ENCODE measurements around the gene TENM4. TPM values are rescaled to one million over a fixed set of nuclear protein-coding genes. Genes with fewer than 3 reads are reported as not detected.

Gene TENM4
- total RNA-seq, 2 donors from 2014 or later: 68.2 to 130 TPM

- H3K36me3 Mint-ChIP-seq (ENCODE audit: low read depth): peaks cover 36% of the 10 kb centered on the region
- Histone ChIP-seq H3K9ac (ENCODE audit: extremely low read depth, low read length, poor library complexity, severe bottlenecking) (no peak overlapping the region), H3K4me3 (ENCODE audit: low read length) (no peak overlapping the region), H3K27me3 (ENCODE audit: control insufficient read depth, insufficient read depth, low read length, poor library complexity, severe bottlenecking) (no peaks in the 10 kb centered on the region), H3K4me1 (ENCODE audit: control insufficient read depth, insufficient read depth, low read length) (peaks cover 3% of the 10 kb centered on the region), H3K36me3 (ENCODE audit: control insufficient read depth, insufficient read depth, low read length) (peaks cover 26% of the 10 kb centered on the region), H3K27ac (ENCODE audit: low read depth, low read length) (peak overlapping the region; percentile 75), H3K9me3 (ENCODE audit: control insufficient read depth, low read length) (peaks cover 15% of the 10 kb centered on the region)
- no peak overlapping the region for H3K4me3 Mint-ChIP-seq
- TF ChIP-seq CTCF (conservative IDR thresholded peaks at IDR 0.05): no peak
- H3K4me1 Mint-ChIP-seq: peaks cover 26% of the 10 kb centered on the region
- 85 to 90% methylated on average over 1 to 4 of the region's 4 CpGs for WGBS, 2 experiments (ENCODE audit: insufficient coverage in 1 of 2, insufficient read length in 1 of 2)
- no peaks in the 10 kb centered on the region for H3K27me3 Mint-ChIP-seq (ENCODE audit: insufficient read depth)
- peaks cover 12% of the 10 kb centered on the region for H3K9me3 Mint-ChIP-seq
- DNase-seq: peak; percentile 77
- H3K27ac Mint-ChIP-seq: peak overlapping the region; percentile 63
These were observed 27.6 kb downstream of the TENM4 start for GRCh38 chr11:79413268-79413667.

GRCh38 chr11:79412761-79413160, 28.1 kb downstream of the TENM4 start:
- Mint-ChIP-seq H3K36me3 (ENCODE audit: low read depth) (peaks cover 34% of the 10 kb centered on the region), H3K27ac (no peak overlapping the region), H3K9me3 (peaks cover 12% of the 10 kb centered on the region), H3K4me3 (no peak overlapping the region), H3K27me3 (ENCODE audit: insufficient read depth) (no peaks in the 10 kb centered on the region), H3K4me1 (peaks cover 27% of the 10 kb centered on the region)
- 83 to 89% methylated on average over 1 of the region's 1 CpG for WGBS, 2 experiments (ENCODE audit: insufficient coverage in 1 of 2, insufficient read length in 1 of 2)
- peaks cover 26% of the 10 kb centered on the region for H3K36me3 ChIP-seq (ENCODE audit: control insufficient read depth, insufficient read depth, low read length)
- H3K9ac ChIP-seq (ENCODE audit: extremely low read depth, low read length, poor library complexity, severe bottlenecking): no peak overlapping the region
- H3K27me3 ChIP-seq (ENCODE audit: control insufficient read depth, insufficient read depth, low read length, poor library complexity, severe bottlenecking): no peaks in the 10 kb centered on the region
- peak overlapping the region; percentile 75 for H3K27ac ChIP-seq (ENCODE audit: low read depth, low read length)
- TF ChIP-seq CTCF (conservative IDR thresholded peaks at IDR 0.05): no peak
- no peak for DNase-seq
- H3K4me1 ChIP-seq (ENCODE audit: control insufficient read depth, insufficient read depth, low read length): peaks cover 8% of the 10 kb centered on the region
- H3K9me3 ChIP-seq (ENCODE audit: control insufficient read depth, low read length): peaks cover 15% of the 10 kb centered on the region
- no peak overlapping the region for H3K4me3 ChIP-seq (ENCODE audit: low read length)

- H3K27ac Mint-ChIP-seq: no peak overlapping the region
- peaks cover 54% of the 10 kb centered on the region for H3K4me1 Mint-ChIP-seq
- no peaks in the 10 kb centered on the region for H3K27me3 Mint-ChIP-seq (ENCODE audit: insufficient read depth)
- no peak for DNase-seq
- H3K9me3 Mint-ChIP-seq: no peaks in the 10 kb centered on the region
- H3K36me3 ChIP-seq (ENCODE audit: control insufficient read depth, insufficient read depth, low read length): peaks cover 4% of the 10 kb centered on the region
- H3K4me1 ChIP-seq (ENCODE audit: control insufficient read depth, insufficient read depth, low read length): peaks cover 20% of the 10 kb centered on the region
- WGBS, 2 experiments (ENCODE audit: insufficient coverage in 1 of 2, insufficient read length in 1 of 2): 93 to 95% methylated on average over 6 of the region's 6 CpGs
- no peaks in the 10 kb centered on the region for H3K9me3 ChIP-seq (ENCODE audit: control insufficient read depth, low read length)
- no peak for TF ChIP-seq CTCF (conservative IDR thresholded peaks at IDR 0.05)
- H3K27me3 ChIP-seq (ENCODE audit: control insufficient read depth, insufficient read depth, low read length, poor library complexity, severe bottlenecking): no peaks in the 10 kb centered on the region
- peaks cover 12% of the 10 kb centered on the region for H3K36me3 Mint-ChIP-seq (ENCODE audit: low read depth)
- no peak overlapping the region for H3K27ac ChIP-seq (ENCODE audit: low read depth, low read length)
- H3K4me3 Mint-ChIP-seq: no peak overlapping the region
- H3K4me3 ChIP-seq (ENCODE audit: low read length): no peak overlapping the region
- H3K9ac ChIP-seq (ENCODE audit: extremely low read depth, low read length, poor library complexity, severe bottlenecking): no peak overlapping the region
These were observed 31.5 kb downstream of the TENM4 start for GRCh38 chr11:79409330-79409729.

All from endodermal cell (in vitro differentiated cells).